ENCODE measurements around the gene TRIO.

Gene TRIO

DNA sequence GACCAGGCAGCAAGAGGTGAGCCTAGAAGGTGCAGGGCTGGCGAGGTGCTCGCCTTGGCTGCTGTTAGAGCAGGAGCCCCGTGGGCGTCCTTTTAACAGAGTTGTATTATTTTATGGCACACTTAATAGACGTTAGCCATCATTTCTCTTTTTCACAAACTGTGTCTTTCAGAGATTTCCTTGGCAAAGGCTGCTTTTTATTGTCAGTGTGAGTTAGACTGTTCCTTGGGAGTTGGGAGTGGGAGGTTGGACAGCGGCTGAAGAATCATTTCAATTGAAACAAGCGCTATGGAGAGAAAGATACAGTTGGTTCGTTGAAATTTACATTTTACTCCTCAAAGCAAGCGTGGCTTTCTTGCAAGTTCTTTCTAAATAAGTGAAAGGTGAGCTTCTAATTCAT is 133.2 kb downstream of the TRIO start:
- no peak for DNase-seq (ENCODE audit: low spot score)
- POLR2A ChIA-PET (ENCODE audit: low non-redundant PET), result no interaction called here
- TF ChIP-seq, protein P1, sequence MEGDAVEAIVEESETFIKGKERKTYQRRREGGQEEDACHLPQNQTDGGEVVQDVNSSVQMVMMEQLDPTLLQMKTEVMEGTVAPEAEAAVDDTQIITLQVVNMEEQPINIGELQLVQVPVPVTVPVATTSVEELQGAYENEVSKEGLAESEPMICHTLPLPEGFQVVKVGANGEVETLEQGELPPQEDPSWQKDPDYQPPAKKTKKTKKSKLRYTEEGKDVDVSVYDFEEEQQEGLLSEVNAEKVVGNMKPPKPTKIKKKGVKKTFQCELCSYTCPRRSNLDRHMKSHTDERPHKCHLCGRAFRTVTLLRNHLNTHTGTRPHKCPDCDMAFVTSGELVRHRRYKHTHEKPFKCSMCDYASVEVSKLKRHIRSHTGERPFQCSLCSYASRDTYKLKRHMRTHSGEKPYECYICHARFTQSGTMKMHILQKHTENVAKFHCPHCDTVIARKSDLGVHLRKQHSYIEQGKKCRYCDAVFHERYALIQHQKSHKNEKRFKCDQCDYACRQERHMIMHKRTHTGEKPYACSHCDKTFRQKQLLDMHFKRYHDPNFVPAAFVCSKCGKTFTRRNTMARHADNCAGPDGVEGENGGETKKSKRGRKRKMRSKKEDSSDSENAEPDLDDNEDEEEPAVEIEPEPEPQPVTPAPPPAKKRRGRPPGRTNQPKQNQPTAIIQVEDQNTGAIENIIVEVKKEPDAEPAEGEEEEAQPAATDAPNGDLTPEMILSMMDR (conservative IDR thresholded peaks at IDR 0.05; ENCODE audit: low read depth), result no peak
- CTCF ChIA-PET, result no interaction called here
- H3K27ac ChIP-seq, result no peak overlapping the region

DNA sequence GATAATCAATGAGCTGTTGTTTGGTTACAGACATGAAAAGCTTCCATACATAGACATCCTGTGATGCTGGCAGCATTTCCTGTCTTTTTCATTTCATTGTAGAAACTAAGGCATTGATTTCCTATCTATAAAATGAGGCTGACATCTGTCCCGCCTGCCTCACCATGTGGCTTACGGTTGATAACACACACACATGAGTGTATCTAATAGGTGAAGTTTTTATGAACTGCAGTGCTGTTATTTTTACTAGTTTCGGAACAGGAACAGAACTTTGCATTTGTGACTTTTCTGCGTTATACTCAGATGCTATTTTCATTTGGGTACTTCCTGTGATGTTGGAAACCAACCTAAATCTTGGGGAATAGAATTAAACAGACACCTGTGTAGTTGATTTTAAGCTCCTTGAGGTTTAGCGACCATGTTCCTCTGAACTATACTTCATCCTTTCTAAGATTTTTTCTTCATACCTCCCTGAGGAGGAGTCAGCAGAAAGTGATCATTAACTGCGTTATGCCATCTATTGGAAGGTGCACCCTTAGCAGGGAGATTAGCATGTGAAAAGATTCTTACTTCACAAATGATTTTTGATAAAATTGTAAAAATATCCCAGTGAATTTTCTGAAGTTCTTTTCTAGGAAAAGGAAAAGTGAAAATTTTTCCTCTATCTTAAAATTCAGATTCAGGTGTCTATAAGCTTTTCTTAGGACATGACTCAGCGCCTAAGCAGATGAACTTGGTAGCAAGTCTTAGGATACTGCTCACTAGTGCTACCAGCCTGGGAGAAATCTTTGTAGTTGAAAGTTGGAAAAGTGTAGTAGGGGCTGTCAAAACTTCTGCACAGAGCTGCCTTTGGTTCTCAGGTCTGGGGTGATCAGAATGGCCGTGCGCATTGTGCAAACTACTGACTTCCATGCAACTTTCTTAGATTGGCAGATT is 134.5 kb downstream of the TRIO start:
- no peak for DNase-seq (ENCODE audit: low spot score)
- ChIA-PET CTCF (interaction anchor here (0.6 kb wide), 1 partner anchor 592 kb away, joined by 3 read pairs; no protein-coding TSS in a partner anchor), POLR2A (ENCODE audit: low non-redundant PET) (no interaction called here)
- TF ChIP-seq, protein P1 (conservative IDR thresholded peaks at IDR 0.05; ENCODE audit: low read depth), result 0 out of 2 replicates have a peak, but pooled peaks have one; percentile 8
- H3K27ac ChIP-seq, result no peak overlapping the region

DNA sequence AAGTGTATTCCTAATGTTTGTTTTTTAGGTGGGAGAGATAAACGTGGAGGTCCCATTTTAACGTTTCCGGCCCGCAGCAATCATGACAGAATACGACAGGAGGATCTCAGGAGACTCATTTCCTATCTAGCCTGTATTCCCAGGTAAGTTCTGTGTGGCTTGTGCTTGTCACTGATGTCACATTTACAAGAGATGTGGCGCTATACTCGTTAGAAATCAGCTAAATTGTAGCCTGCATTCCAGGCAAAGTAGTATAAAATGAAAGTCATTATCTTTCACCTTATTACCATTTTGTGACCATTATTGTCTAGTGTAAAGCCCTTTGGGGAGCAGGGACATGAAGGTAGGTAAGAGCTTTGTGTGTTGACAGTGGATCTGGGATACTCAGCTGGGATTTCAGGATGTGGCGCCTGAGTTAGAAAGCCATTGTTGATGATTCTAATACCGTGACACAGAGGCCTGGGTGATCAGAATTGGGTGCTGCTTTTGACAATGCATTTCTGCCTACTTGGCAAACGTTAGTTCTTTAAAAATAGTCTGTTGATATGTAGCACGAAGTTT is 137.2 kb downstream of the TRIO start:
- ChIA-PET POLR2A (ENCODE audit: low non-redundant PET) (no interaction called here), CTCF (no interaction called here)
- no peak overlapping the region for H3K27ac ChIP-seq
- no peak for DNase-seq (ENCODE audit: low spot score)
- TF ChIP-seq, protein P1 (conservative IDR thresholded peaks at IDR 0.05; ENCODE audit: low read depth), result no peak

DNA sequence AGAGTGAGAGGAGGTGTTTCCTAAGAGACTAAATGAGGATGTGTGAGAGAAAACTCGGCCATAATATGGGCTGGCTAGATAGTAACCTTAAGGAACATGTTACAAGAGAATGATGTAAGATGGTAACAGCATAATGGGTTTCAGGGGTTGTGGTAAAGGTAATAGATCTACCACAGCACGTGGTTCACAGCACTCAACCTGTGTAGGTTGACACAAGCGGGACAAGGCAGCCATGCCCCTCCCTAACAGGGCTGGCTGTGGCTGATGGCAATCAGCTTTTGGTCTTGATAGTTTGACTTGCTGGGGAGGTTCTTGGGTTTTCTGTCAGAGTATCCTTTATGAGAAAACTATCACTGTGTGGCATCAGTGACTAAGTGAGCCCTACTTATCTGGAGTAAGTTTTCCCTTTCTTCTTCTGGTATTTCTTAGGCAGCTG is 138.6 kb downstream of the TRIO start:
- TF ChIP-seq, protein P1 (conservative IDR thresholded peaks at IDR 0.05; ENCODE audit: low read depth), result no peak
- CTCF ChIA-PET, result no interaction called here
- no peak overlapping the region for H3K27ac ChIP-seq
- DNase-seq (ENCODE audit: low spot score), result no peak
- POLR2A ChIA-PET (ENCODE audit: low non-redundant PET), result no interaction called here

DNA sequence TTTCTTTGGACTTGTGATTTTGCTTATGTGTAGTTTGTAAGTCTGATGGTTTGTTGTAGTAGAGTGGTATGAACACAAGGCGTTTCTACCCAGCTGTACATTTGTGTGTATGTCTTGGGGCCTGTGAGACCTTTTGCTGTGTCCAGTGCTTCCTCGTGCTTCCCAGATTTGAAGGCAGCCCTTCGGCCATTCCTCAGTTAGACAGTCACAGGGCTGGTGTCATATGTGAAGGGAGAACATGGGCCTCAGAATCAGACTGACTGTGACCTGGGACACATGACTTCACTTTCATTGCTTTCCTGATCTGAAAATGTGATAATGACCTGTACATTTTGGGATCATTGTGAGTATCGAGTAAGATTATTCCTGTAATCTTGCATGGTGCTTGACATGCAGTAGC is 140.0 kb downstream of the TRIO start:
- CTCF ChIA-PET, result interaction anchor here (0.5 kb wide), 1 partner anchor 141 kb away, joined by 3 read pairs; no protein-coding TSS in a partner anchor
- no peak for DNase-seq (ENCODE audit: low spot score)
- TF ChIP-seq, protein P1 (conservative IDR thresholded peaks at IDR 0.05; ENCODE audit: low read depth), result no peak
- POLR2A ChIA-PET (ENCODE audit: low non-redundant PET), result no interaction called here
- H3K27ac ChIP-seq, result no peak overlapping the region

DNA sequence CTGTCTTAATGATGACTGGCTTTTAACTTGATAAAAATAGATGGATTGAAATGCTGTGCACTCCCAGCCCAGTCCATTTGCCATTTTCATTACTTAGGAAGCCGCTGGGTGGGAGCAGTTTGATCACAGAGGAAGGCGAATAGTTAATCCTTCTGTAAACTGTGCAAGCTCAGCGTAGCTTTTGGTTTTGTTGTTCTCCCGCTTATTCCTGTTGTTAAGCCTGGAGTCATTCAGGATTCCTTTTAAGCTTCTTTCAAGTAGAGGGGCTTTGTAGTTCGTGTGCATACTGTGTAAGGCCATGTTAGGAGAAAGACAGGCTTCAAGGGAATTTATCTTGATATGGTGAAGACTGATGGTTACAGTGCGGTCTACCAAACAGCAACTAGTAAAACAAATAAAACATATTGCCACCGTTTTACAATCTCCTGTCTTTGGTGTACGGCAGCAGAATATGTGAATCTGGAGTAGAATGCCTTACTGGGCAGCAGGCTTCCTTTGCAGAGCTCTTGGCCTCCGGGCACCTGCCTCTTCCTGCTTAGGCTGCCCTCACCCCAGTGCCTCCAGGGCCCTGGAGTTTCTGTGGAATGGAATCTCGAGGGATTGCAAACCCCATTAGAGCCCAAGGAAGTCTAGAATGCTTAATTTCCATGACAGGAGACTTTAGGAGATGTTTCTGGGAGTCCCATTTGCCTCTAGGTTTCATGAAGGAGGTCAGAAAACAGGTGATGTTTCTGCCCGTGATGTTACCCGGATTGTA is 141.4 kb downstream of the TRIO start:
- H3K27ac ChIP-seq, result no peak overlapping the region
- no peak for DNase-seq (ENCODE audit: low spot score)
- ChIA-PET POLR2A (ENCODE audit: low non-redundant PET) (no interaction called here), CTCF (no interaction called here)
- TF ChIP-seq, protein P1 (conservative IDR thresholded peaks at IDR 0.05; ENCODE audit: low read depth), result no peak

Measured in RWPE1 (cell line).